ENCODE measurements around the gene L3MBTL4.

L3MBTL4 gene

GRCh38 chr18:6015364-6015763 is 399.3 kb downstream of the L3MBTL4 start:
- Histone ChIP-seq H3K27ac (ENCODE audit: low read length) (no peak overlapping the region), H3K27me3 (ENCODE audit: insufficient read depth, low read length) (no peaks in the 10 kb centered on the region), H3K9ac (ENCODE audit: low read depth, low read length) (no peak overlapping the region), H3K36me3 (ENCODE audit: insufficient read depth, low read depth, low read length) (no peaks in the 10 kb centered on the region), H3K9me3 (ENCODE audit: insufficient read depth, low read depth, low read length) (no peaks in the 10 kb centered on the region), H3K4me1 (ENCODE audit: insufficient read depth, low read length) (no peaks in the 10 kb centered on the region), H3K4me3 (ENCODE audit: low read length) (no peak overlapping the region)

- no peak overlapping the region for H3K27ac ChIP-seq (ENCODE audit: low read length)
- H3K27me3 ChIP-seq (ENCODE audit: insufficient read depth, low read length) = no peaks in the 10 kb centered on the region
- no peaks in the 10 kb centered on the region for H3K9me3 ChIP-seq (ENCODE audit: insufficient read depth, low read depth, low read length)
These were observed 401.4 kb downstream of the L3MBTL4 start for GRCh38 chr18:6013171-6013810.

GRCh38 chr18:6010921-6011320 is 403.8 kb downstream of the L3MBTL4 start:
- H3K36me3 ChIP-seq (ENCODE audit: insufficient read depth, low read depth, low read length) = no peaks in the 10 kb centered on the region
- no peak overlapping the region for H3K9ac ChIP-seq (ENCODE audit: low read depth, low read length)
- no peaks in the 10 kb centered on the region for H3K27me3 ChIP-seq (ENCODE audit: insufficient read depth, low read length)
- H3K27ac ChIP-seq (ENCODE audit: low read length) = no peak overlapping the region
- H3K9me3 ChIP-seq (ENCODE audit: insufficient read depth, low read depth, low read length) = no peaks in the 10 kb centered on the region; the same call in 1 of the 2 replicates
- no peak overlapping the region for H3K4me3 ChIP-seq (ENCODE audit: low read length)
- peaks cover 5% of the 10 kb centered on the region; the same call in 1 of the 2 replicates for H3K4me1 ChIP-seq (ENCODE audit: insufficient read depth, low read length)

More at GRCh38 chr18:6013171-6013810, 401.4 kb downstream of the L3MBTL4 start:
- Histone ChIP-seq H3K4me3 (ENCODE audit: low read length) (no peak overlapping the region), H3K9ac (ENCODE audit: low read depth, low read length) (no peak overlapping the region), H3K36me3 (ENCODE audit: insufficient read depth, low read depth, low read length) (no peaks in the 10 kb centered on the region), H3K4me1 (ENCODE audit: insufficient read depth, low read length) (peaks cover 5% of the 10 kb centered on the region; the same call in 1 of the 2 replicates)

- Histone ChIP-seq H3K27me3 (ENCODE audit: insufficient read depth, low read length) (no peaks in the 10 kb centered on the region), H3K9me3 (ENCODE audit: insufficient read depth, low read depth, low read length) (no peaks in the 10 kb centered on the region; the same call in 1 of the 2 replicates), H3K4me1 (ENCODE audit: insufficient read depth, low read length) (peaks cover 5% of the 10 kb centered on the region; the same call in 1 of the 2 replicates), H3K4me3 (ENCODE audit: low read length) (no peak overlapping the region), H3K27ac (ENCODE audit: low read length) (no peak overlapping the region), H3K36me3 (ENCODE audit: insufficient read depth, low read depth, low read length) (no peaks in the 10 kb centered on the region), H3K9ac (ENCODE audit: low read depth, low read length) (no peak overlapping the region)
These were observed 404.4 kb downstream of the L3MBTL4 start for GRCh38 chr18:6010284-6010683.

- no peak overlapping the region for H3K9ac ChIP-seq (ENCODE audit: low read depth, low read length)
- H3K27me3 ChIP-seq (ENCODE audit: insufficient read depth, low read length) = no peaks in the 10 kb centered on the region
- H3K9me3 ChIP-seq (ENCODE audit: insufficient read depth, low read depth, low read length) = no peaks in the 10 kb centered on the region; the same call in 1 of the 2 replicates
- H3K27ac ChIP-seq (ENCODE audit: low read length) = no peak overlapping the region
- no peaks in the 10 kb centered on the region for H3K36me3 ChIP-seq (ENCODE audit: insufficient read depth, low read depth, low read length)
- H3K4me1 ChIP-seq (ENCODE audit: insufficient read depth, low read length) = peaks cover 5% of the 10 kb centered on the region; the same call in 1 of the 2 replicates
- no peak overlapping the region for H3K4me3 ChIP-seq (ENCODE audit: low read length)
These were observed 405.0 kb downstream of the L3MBTL4 start for GRCh38 chr18:6009756-6010155.

- peaks cover 1% of the 10 kb centered on the region; the same call in 1 of the 2 replicates for H3K4me1 ChIP-seq (ENCODE audit: insufficient read depth, low read length)
- no peaks in the 10 kb centered on the region for H3K36me3 ChIP-seq (ENCODE audit: insufficient read depth, low read depth, low read length)
- H3K9me3 ChIP-seq (ENCODE audit: insufficient read depth, low read depth, low read length) = peaks cover 2% of the 10 kb centered on the region
- H3K9ac ChIP-seq (ENCODE audit: low read depth, low read length) = no peak overlapping the region
- H3K4me3 ChIP-seq (ENCODE audit: low read length) = no peak overlapping the region
- H3K27ac ChIP-seq (ENCODE audit: low read length) = no peak overlapping the region
- H3K27me3 ChIP-seq (ENCODE audit: insufficient read depth, low read length) = no peaks in the 10 kb centered on the region
These were observed 410.0 kb downstream of the L3MBTL4 start for GRCh38 chr18:6004683-6005082.

GRCh38 chr18:6004119-6004518 is 410.6 kb downstream of the L3MBTL4 start:
- Histone ChIP-seq H3K27ac (ENCODE audit: low read length) (no peak overlapping the region), H3K4me3 (ENCODE audit: low read length) (no peak overlapping the region), H3K4me1 (ENCODE audit: insufficient read depth, low read length) (no peaks in the 10 kb centered on the region), H3K9ac (ENCODE audit: low read depth, low read length) (no peak overlapping the region), H3K9me3 (ENCODE audit: insufficient read depth, low read depth, low read length) (peaks cover 6% of the 10 kb centered on the region), H3K27me3 (ENCODE audit: insufficient read depth, low read length) (no peaks in the 10 kb centered on the region), H3K36me3 (ENCODE audit: insufficient read depth, low read depth, low read length) (no peaks in the 10 kb centered on the region)

GRCh38 chr18:6001867-6002266 is 412.8 kb downstream of the L3MBTL4 start:
- no peaks in the 10 kb centered on the region for H3K27me3 ChIP-seq (ENCODE audit: insufficient read depth, low read length)
- no peak overlapping the region for H3K27ac ChIP-seq (ENCODE audit: low read length)
- H3K36me3 ChIP-seq (ENCODE audit: insufficient read depth, low read depth, low read length) = no peaks in the 10 kb centered on the region
- H3K4me3 ChIP-seq (ENCODE audit: low read length) = no peak overlapping the region
- no peak overlapping the region for H3K9ac ChIP-seq (ENCODE audit: low read depth, low read length)
- H3K4me1 ChIP-seq (ENCODE audit: insufficient read depth, low read length) = peaks cover 14% of the 10 kb centered on the region
- peaks cover 6% of the 10 kb centered on the region for H3K9me3 ChIP-seq (ENCODE audit: insufficient read depth, low read depth, low read length)

- Histone ChIP-seq H3K4me3 (ENCODE audit: low read length) (no peak overlapping the region), H3K9ac (ENCODE audit: low read depth, low read length) (no peak overlapping the region), H3K36me3 (ENCODE audit: insufficient read depth, low read depth, low read length) (no peaks in the 10 kb centered on the region), H3K4me1 (ENCODE audit: insufficient read depth, low read length) (peaks cover 31% of the 10 kb centered on the region), H3K27ac (ENCODE audit: low read length) (no peak overlapping the region), H3K27me3 (ENCODE audit: insufficient read depth, low read length) (no peaks in the 10 kb centered on the region), H3K9me3 (ENCODE audit: insufficient read depth, low read depth, low read length) (peaks cover 6% of the 10 kb centered on the region; the same call in 1 of the 2 replicates)
These were observed 415.8 kb downstream of the L3MBTL4 start for GRCh38 chr18:5998907-5999306.

- Histone ChIP-seq H3K4me3 (ENCODE audit: low read length) (no peak overlapping the region; the same call in 1 of the 2 replicates), H3K9ac (ENCODE audit: low read depth, low read length) (no peak overlapping the region), H3K36me3 (ENCODE audit: insufficient read depth, low read depth, low read length) (no peaks in the 10 kb centered on the region), H3K4me1 (ENCODE audit: insufficient read depth, low read length) (peaks cover 31% of the 10 kb centered on the region), H3K27me3 (ENCODE audit: insufficient read depth, low read length) (no peaks in the 10 kb centered on the region), H3K27ac (ENCODE audit: low read length) (no peak overlapping the region), H3K9me3 (ENCODE audit: insufficient read depth, low read depth, low read length) (peaks cover 6% of the 10 kb centered on the region; the same call in 1 of the 2 replicates)
These were observed 416.4 kb downstream of the L3MBTL4 start for GRCh38 chr18:5998166-5998881.

GRCh38 chr18:5997361-5997760 is 417.4 kb downstream of the L3MBTL4 start:
- Histone ChIP-seq H3K4me3 (ENCODE audit: low read length) (peak overlapping the region; percentile 31), H3K9me3 (ENCODE audit: insufficient read depth, low read depth, low read length) (peaks cover 6% of the 10 kb centered on the region; the same call in 1 of the 2 replicates), H3K36me3 (ENCODE audit: insufficient read depth, low read depth, low read length) (no peaks in the 10 kb centered on the region)

GRCh38 chr18:5995626-5996025 is 419.1 kb downstream of the L3MBTL4 start:
- no peaks in the 10 kb centered on the region for H3K27me3 ChIP-seq (ENCODE audit: insufficient read depth, low read length)
- peak overlapping the region; percentile 31; the same call in 1 of the 2 replicates for H3K4me3 ChIP-seq (ENCODE audit: low read length)
- no peak overlapping the region for H3K9ac ChIP-seq (ENCODE audit: low read depth, low read length)
- no peak overlapping the region for H3K27ac ChIP-seq (ENCODE audit: low read length)
- peaks cover 6% of the 10 kb centered on the region; the same call in 1 of the 2 replicates for H3K9me3 ChIP-seq (ENCODE audit: insufficient read depth, low read depth, low read length)
- peaks cover 31% of the 10 kb centered on the region for H3K4me1 ChIP-seq (ENCODE audit: insufficient read depth, low read length)
- no peaks in the 10 kb centered on the region for H3K36me3 ChIP-seq (ENCODE audit: insufficient read depth, low read depth, low read length)

More at GRCh38 chr18:5997361-5997760, 417.4 kb downstream of the L3MBTL4 start:
- H3K27ac ChIP-seq (ENCODE audit: low read length) = no peak overlapping the region
- peaks cover 31% of the 10 kb centered on the region for H3K4me1 ChIP-seq (ENCODE audit: insufficient read depth, low read length)
- no peaks in the 10 kb centered on the region for H3K27me3 ChIP-seq (ENCODE audit: insufficient read depth, low read length)
- no peak overlapping the region; the same call in 1 of the 2 replicates for H3K9ac ChIP-seq (ENCODE audit: low read depth, low read length)

Measured in iPS-20b (cell line).